HFFc6 (cell line): ENCODE data around the gene CCDC74B. TPM values are rescaled to one million over a fixed set of nuclear protein-coding genes. Genes with fewer than 3 reads are reported as not detected.
"Not testable (repeated sequence)": the region's sequence is repeated elsewhere in the genome, so short reads cannot be mapped to it uniquely, and the experiment has no call there.

Experiments used
- DNase-seq: peaks from one replicate; pipeline ENCODE4 v3.0.0-alpha.2; 2018
- H3K27ac Mint-ChIP-seq: 2 replicates; pipeline ENCODE4 v1.8.0; 2020; ENCODE audit warnings: mild to moderate bottlenecking, mixed read lengths
- H3K27me3 Mint-ChIP-seq: 2 replicates; pipeline ENCODE4 v1.8.0; 2021; ENCODE audit warnings: mild to moderate bottlenecking, moderate library complexity, mixed read lengths; ENCODE audit not compliant: insufficient read depth
- H3K36me3 Mint-ChIP-seq: 2 replicates; pipeline ENCODE4 v1.8.0; 2021; ENCODE audit warnings: low read depth, mixed read lengths
- H3K4me1 Mint-ChIP-seq: 2 replicates; pipeline ENCODE4 v1.8.0; 2020; ENCODE audit warnings: low read depth, mixed read lengths
- H3K4me3 Mint-ChIP-seq: 2 replicates; pipeline ENCODE4 v1.8.0; 2020; ENCODE audit warnings: mild to moderate bottlenecking, moderate library complexity, mixed read lengths
- H3K9me3 Mint-ChIP-seq: 2 replicates; pipeline ENCODE4 v1.8.0; 2020; ENCODE audit warnings: mild to moderate bottlenecking, mixed read lengths
- CTCF ChIP-seq: fragments of 200-600 bp; sonication (generic); IDR thresholded peaks from 2 replicates; pipeline ENCODE4 v1.5.0; 2021; ENCODE audit warnings: antibody characterized with exemption, mild to moderate bottlenecking
- total RNA-seq, 6 experiments: library from RNA; stranded (reverse); fragmentation: NEBNext Ultra II Directional; extraction: Animal tissue kit (Norgen Biotek cat#: 25700); gene quantifications; 2 replicates in 1 of 6; 3 replicates in 5 of 6; pipeline ENCODE4 v1.2.3, GENCODE V29; 2021

Gene CCDC74B
- total RNA-seq, 6 experiments from 2014 or later: 3.1 to 6.3 (median 5.0) TPM

- DNase-seq: no peak
- no peaks in the 10 kb centered on the region for H3K9me3 Mint-ChIP-seq
- peaks cover 6% of the 10 kb centered on the region; the same call in 1 of the 2 replicates for H3K36me3 Mint-ChIP-seq
- H3K4me3 Mint-ChIP-seq: no peak overlapping the region
- H3K27ac Mint-ChIP-seq: peak overlapping the region; percentile 58
- peaks cover 25% of the 10 kb centered on the region for H3K4me1 Mint-ChIP-seq
- TF ChIP-seq CTCF: no peak
- H3K27me3 Mint-ChIP-seq: peaks cover 2% of the 10 kb centered on the region
Observed at GRCh38 chr2:130186391-130186790, 41.5 kb upstream of the CCDC74B start.

- no peaks in the 10 kb centered on the region for H3K9me3 Mint-ChIP-seq
- peaks cover 25% of the 10 kb centered on the region for H3K4me1 Mint-ChIP-seq
- peaks cover 2% of the 10 kb centered on the region for H3K27me3 Mint-ChIP-seq
- H3K27ac Mint-ChIP-seq: peak overlapping the region; percentile 58
- no peak overlapping the region for H3K4me3 Mint-ChIP-seq
- TF ChIP-seq CTCF: no peak
- DNase-seq: no peak
- peaks cover 6% of the 10 kb centered on the region; the same call in 1 of the 2 replicates for H3K36me3 Mint-ChIP-seq
Observed at GRCh38 chr2:130185896-130186295, 41.0 kb upstream of the CCDC74B start.

GRCh38 chr2:130185436-130185835, 40.5 kb upstream of the CCDC74B start:
- no peaks in the 10 kb centered on the region for H3K9me3 Mint-ChIP-seq
- peaks cover 2% of the 10 kb centered on the region for H3K27me3 Mint-ChIP-seq
- peak overlapping the region; percentile 58 for H3K27ac Mint-ChIP-seq
- peaks cover 25% of the 10 kb centered on the region for H3K4me1 Mint-ChIP-seq
- H3K4me3 Mint-ChIP-seq: no peak overlapping the region
- DNase-seq: no peak
- peaks cover 6% of the 10 kb centered on the region; the same call in 1 of the 2 replicates for H3K36me3 Mint-ChIP-seq
- TF ChIP-seq CTCF: no peak

GRCh38 chr2:130183512-130184373, 38.8 kb upstream of the CCDC74B start:
- H3K36me3 Mint-ChIP-seq: peaks cover 6% of the 10 kb centered on the region; the same call in 1 of the 2 replicates
- H3K4me3 Mint-ChIP-seq: peak overlapping the region; percentile 88
- DNase-seq: peak; percentile 19
- H3K27ac Mint-ChIP-seq: peak overlapping the region; percentile 83
- H3K4me1 Mint-ChIP-seq: peaks cover 25% of the 10 kb centered on the region
- H3K27me3 Mint-ChIP-seq: peaks cover 2% of the 10 kb centered on the region; the same call in 1 of the 2 replicates
- H3K9me3 Mint-ChIP-seq: no peaks in the 10 kb centered on the region
- TF ChIP-seq CTCF: no peak

GRCh38 chr2:130182826-130183511, 38.1 kb upstream of the CCDC74B start:
- H3K27ac Mint-ChIP-seq: peak overlapping the region; percentile 83
- peak overlapping the region; percentile 88 for H3K4me3 Mint-ChIP-seq
- H3K27me3 Mint-ChIP-seq: not testable (repeated sequence)

More at GRCh38 chr2:130182826-130183511, 38.1 kb upstream of the CCDC74B start:
- H3K36me3 Mint-ChIP-seq, H3K9me3 Mint-ChIP-seq: not testable (repeated sequence)
- H3K4me1 Mint-ChIP-seq: peaks cover 26% of the 10 kb centered on the region
- DNase-seq: peak; percentile 5
